Measurements from ENCODE around the gene BCKDHA.
"Not testable (repeated sequence)": the region's sequence is repeated elsewhere in the genome, so short reads cannot be mapped to it uniquely, and the experiment has no call there.

- TF ChIP-seq CTCF, POLR2A (IDR thresholded peaks at IDR 0.05): not testable (repeated sequence)
Measured at GRCh38 chr19:41435376-41435775, 37.8 kb downstream of the BCKDHA start.

Data from esophagus squamous epithelium (tissue), 4 donors.